WTC11 (cell line): ENCODE data around the gene CYP4X1.

Source experiments
- CREB1 ChIP-seq: sonication (generic); formaldehyde crosslinking; IDR thresholded peaks from 2 replicates; pipeline ENCODE4 v1.8.0; 2023; ENCODE audit warnings: mild to moderate bottlenecking, missing genetic modification reagents
- ELF4 ChIP-seq: sonication (generic); formaldehyde crosslinking; IDR thresholded peaks from 2 replicates; pipeline ENCODE4 v1.8.1; 2022; ENCODE audit warnings: low read depth, mild to moderate bottlenecking, moderate library complexity, missing genetic modification reagents
- FOXJ3 ChIP-seq: sonication (generic); formaldehyde crosslinking; IDR thresholded peaks from 2 replicates; pipeline ENCODE4 v1.9.0; 2021; ENCODE audit warnings: missing genetic modification reagents, mild to moderate bottlenecking, borderline replicate concordance
- FOXP1 ChIP-seq: sonication (generic); formaldehyde crosslinking; IDR thresholded peaks from 2 replicates; pipeline ENCODE4 v1.8.0; 2022; ENCODE audit warnings: missing genetic modification reagents, mild to moderate bottlenecking, moderate library complexity, borderline replicate concordance
- NR3C1 ChIP-seq: sonication (generic); formaldehyde crosslinking; conservative IDR thresholded peaks from 2 replicates; pipeline ENCODE4 v1.8.1; 2023; ENCODE audit warnings: low read depth, mild to moderate bottlenecking, missing genetic modification reagents
- TF ChIP-seq, protein P1 (sequence below): fragments of 200-600 bp; IDR thresholded peaks from 2 replicates; pipeline ENCODE4 v1.8.0; 2022; ENCODE audit warnings: antibody characterized with exemption

DNA sequence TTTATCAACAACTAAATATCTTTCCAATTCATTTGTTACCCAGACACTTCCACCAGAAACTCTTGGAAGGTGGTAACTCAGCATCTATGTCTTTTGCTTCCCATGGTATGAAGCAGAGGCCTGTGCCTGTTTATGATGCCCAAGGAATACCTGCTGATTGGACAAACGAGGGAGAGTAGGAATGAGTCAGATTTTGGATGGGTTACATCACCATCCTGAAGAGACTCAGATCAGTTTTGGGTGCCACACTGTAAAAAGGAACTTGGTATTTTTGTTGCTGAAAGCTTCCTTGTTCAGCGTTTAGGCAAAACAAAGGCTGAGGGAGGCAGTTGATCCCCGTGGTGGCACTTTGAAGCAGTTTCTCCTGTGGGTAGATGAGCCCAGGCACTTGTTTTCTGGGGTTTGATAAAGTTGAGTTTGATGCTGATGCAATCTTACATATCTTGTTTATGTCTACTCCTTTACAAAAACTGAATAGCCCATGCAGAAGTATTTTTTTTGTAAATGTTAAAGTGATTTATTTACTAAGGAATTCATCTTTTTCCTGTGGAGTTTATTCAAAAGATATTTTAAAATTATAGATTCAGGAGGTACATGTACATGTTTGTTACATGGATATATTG lies 26.7 kb upstream of the CYP4X1 start:
- TF ChIP-seq, protein P1, sequence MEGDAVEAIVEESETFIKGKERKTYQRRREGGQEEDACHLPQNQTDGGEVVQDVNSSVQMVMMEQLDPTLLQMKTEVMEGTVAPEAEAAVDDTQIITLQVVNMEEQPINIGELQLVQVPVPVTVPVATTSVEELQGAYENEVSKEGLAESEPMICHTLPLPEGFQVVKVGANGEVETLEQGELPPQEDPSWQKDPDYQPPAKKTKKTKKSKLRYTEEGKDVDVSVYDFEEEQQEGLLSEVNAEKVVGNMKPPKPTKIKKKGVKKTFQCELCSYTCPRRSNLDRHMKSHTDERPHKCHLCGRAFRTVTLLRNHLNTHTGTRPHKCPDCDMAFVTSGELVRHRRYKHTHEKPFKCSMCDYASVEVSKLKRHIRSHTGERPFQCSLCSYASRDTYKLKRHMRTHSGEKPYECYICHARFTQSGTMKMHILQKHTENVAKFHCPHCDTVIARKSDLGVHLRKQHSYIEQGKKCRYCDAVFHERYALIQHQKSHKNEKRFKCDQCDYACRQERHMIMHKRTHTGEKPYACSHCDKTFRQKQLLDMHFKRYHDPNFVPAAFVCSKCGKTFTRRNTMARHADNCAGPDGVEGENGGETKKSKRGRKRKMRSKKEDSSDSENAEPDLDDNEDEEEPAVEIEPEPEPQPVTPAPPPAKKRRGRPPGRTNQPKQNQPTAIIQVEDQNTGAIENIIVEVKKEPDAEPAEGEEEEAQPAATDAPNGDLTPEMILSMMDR: no peak
- TF ChIP-seq FOXJ3 (CRISPR knock-in tag): no peak
- no peak for TF ChIP-seq ELF4 (CRISPR knock-in tag)
- TF ChIP-seq CREB1 (CRISPR knock-in tag): no peak
- TF ChIP-seq NR3C1 (CRISPR knock-in tag): no peak
- TF ChIP-seq FOXP1 (CRISPR knock-in tag): no peak
